T-helper 17 cell (primary cell): ENCODE results near the gene HEMK1. TPM values are rescaled to one million over a fixed set of nuclear protein-coding genes. Genes with fewer than 3 reads are reported as not detected.
A peak's percentile ranks its signal among the peaks of the same experiment; 100 is the strongest.

Experiments used
- ATAC-seq: fragments of 150-1000 bp; cut with Tn5 transposase; 2 replicates; pipeline ENCODE4 v1.10.0; 2021; ENCODE audit warnings: mild to moderate bottlenecking, moderate library complexity
- DNase-seq, 3 donors: peaks; one replicate each; pipeline versions ENCODE4 v3.0.0 to v3.0.0-alpha.2; 2020 to 2021
- H3K9me3 ChIP-seq: one replicate; pipeline ENCODE4 v1.7.0; 2013; ENCODE audit warnings: low read length, mild to moderate bottlenecking; ENCODE audit not compliant: control insufficient read depth, poor library complexity, severe bottlenecking
- H3K27ac Mint-ChIP-seq: one replicate; pipeline ENCODE4 v1.8.0; 2022; ENCODE audit warnings: mild to moderate bottlenecking, moderate library complexity, mixed read lengths
- H3K27me3 Mint-ChIP-seq: one replicate; pipeline ENCODE4 v1.8.0; 2022; ENCODE audit warnings: mixed read lengths
- H3K36me3 Mint-ChIP-seq: one replicate; pipeline ENCODE4 v1.8.0; 2022; ENCODE audit warnings: low read depth, mixed read lengths
- H3K4me1 Mint-ChIP-seq: one replicate; pipeline ENCODE4 v1.8.0; 2022; ENCODE audit warnings: mild to moderate bottlenecking, mixed read lengths
- H3K4me3 Mint-ChIP-seq: one replicate; pipeline ENCODE4 v1.8.0; 2022; ENCODE audit warnings: mild to moderate bottlenecking, moderate library complexity, mixed read lengths
- total RNA-seq, 4 donors: library from RNA in 2 of 4; stranded (reverse) in 2 of 4; gene quantifications; one replicate each; pipeline ENCODE4 v1.2.3 and lab custom pipeline; 2022 to 2026

The HEMK1 gene
- total RNA-seq, 2 donors from 2014 or later, result 22.7 to 25.1 TPM

DNA sequence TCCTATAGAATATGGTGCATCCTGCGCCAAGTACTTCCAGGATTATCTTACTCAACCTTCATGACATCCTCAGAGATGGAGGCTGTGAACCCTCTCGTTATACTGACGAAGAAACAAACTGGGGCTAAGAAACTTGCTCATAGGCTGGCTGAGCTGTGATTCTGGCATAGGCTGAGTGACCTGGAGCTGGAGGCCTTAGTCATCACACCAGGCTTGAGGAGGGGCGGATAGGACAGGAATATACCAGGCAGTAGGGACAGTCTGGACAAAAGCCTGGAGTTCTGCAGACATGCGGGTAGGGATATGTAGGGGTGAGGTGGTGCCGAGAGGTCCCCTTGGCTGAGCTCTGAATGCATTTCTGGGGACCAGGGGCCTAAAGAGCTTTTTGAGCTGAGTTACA lies 18.1 kb downstream of the HEMK1 start:
- Mint-ChIP-seq H3K27me3 (no peaks in the 10 kb centered on the region), H3K36me3 (peaks cover 6% of the 10 kb centered on the region), H3K27ac (peak overlapping the region; percentile 90), H3K4me3 (peak overlapping the region; percentile 53), H3K4me1 (peaks cover 49% of the 10 kb centered on the region)
- H3K9me3 ChIP-seq, result no peaks in the 10 kb centered on the region
- ATAC-seq (no peak), DNase-seq (no peak)

DNA sequence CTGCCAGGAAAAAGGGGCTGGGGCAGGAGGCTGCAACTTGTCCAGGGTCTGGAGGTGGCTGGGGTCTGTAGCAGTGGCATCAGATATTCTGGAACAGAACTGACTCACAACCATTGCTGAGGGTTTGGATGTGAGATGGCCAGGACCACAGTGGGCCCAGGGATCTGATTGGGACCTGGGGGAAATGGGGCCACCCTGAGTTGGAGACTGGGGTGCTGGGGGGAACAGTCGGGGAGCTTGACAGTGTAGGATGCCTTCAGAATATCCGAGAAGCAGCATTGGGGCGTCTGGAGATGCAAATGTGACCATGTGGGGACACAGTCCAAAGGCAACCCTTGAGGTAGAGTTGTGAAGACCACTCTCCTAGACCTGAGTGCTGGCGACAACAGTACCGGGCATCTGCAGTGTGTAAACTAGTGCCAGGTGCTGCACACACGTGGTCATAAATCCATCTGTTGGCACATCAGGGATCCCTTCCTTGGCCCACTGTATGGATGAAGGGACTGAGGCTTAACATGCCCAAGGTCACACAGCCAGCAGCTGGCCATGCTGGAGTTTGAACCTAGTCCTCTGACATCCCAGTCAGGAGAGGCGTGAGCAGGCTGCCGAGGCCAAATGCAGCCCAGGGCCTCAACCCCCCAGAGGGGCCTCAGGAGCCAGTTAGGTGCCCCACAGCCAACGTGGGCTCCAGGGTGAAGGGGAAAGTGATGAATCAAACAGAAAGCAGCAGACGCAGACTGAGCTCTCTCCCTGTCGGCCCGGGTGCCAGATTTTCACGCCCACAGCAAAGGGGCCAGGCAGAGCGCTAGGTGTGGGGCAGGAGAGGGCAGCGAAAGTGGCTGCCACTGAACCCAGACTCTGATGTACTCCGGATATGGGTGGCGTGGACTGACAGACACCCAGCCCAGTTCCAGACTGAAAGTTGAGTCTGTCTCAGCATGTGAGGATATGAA lies 18.8 kb downstream of the HEMK1 start:
- H3K9me3 ChIP-seq, result no peaks in the 10 kb centered on the region
- no peaks in the 10 kb centered on the region for H3K27me3 Mint-ChIP-seq
- peak; percentile 38 for ATAC-seq
- H3K27ac Mint-ChIP-seq, result peak overlapping the region; percentile 90
- peaks cover 6% of the 10 kb centered on the region for H3K36me3 Mint-ChIP-seq
- peaks cover 53% of the 10 kb centered on the region for H3K4me1 Mint-ChIP-seq
- DNase-seq, result no peak
- peak overlapping the region; percentile 57 for H3K4me3 Mint-ChIP-seq

DNA sequence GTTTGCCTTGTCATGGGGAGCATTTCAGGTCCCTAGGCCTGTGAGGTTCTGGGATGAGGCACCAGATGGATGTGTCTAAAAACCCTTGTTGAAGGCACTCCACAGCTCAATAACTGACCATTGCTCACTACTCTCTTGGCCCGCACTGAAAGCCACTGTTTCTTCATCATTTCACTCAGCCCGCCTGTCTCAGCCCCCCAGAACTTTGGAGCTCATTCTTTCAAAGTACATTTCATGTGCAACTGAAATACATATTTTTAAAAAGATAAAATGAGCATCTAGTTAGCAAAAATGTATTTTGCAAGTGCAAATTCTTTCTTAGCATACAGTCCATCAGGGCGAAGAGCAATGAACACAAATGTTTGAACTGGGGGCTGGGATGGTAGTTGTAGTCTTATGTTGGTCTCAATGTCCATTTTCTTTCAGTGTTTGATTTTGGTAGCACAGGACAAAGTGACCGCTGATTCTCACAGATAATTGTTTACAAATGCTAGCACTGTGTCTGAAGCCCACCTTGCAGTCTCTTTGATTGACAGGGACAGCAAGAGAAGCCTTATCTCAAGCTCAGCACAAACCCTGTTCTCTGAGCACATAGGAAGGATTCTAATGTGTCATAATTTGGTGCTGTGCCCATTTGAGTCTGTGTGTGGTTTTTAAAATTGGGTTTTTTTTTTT lies 19.6 kb downstream of the HEMK1 start:
- H3K27me3 Mint-ChIP-seq, result no peaks in the 10 kb centered on the region
- no peak for DNase-seq
- H3K36me3 Mint-ChIP-seq, result peaks cover 2% of the 10 kb centered on the region
- peak overlapping the region; percentile 90 for H3K27ac Mint-ChIP-seq
- H3K4me1 Mint-ChIP-seq, result peaks cover 50% of the 10 kb centered on the region
- no peaks in the 10 kb centered on the region for H3K9me3 ChIP-seq
- H3K4me3 Mint-ChIP-seq, result peak overlapping the region; percentile 57
- ATAC-seq, result no peak

DNA sequence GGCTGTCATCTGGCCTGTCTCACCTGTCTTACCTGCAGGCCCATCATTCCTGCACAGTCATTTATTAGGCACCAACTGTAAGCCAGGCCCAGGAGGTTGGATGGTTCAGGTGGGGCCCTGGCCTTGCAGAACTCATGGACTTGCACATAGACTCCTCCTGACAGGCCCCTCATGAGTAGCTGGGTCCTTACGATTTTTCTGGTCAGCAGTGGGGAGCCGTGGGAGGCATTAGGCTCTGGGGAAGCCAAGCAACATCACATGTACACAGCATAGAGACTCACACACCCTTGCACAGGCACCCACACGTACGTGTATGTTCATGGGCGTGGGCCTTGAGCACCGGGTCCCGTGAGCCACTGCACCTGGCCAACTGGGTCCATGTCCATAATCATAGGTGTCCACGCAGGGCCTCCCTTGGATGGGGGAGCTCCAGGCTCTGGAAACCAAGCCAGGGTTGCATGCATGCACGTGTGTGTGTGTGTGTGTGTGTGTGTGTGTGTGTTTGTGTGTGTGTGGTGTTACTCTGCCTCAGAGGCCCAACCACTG lies 21.9 kb downstream of the HEMK1 start:
- ATAC-seq (peak; percentile 32), DNase-seq (no peak)
- no peaks in the 10 kb centered on the region for H3K27me3 Mint-ChIP-seq

DNA sequence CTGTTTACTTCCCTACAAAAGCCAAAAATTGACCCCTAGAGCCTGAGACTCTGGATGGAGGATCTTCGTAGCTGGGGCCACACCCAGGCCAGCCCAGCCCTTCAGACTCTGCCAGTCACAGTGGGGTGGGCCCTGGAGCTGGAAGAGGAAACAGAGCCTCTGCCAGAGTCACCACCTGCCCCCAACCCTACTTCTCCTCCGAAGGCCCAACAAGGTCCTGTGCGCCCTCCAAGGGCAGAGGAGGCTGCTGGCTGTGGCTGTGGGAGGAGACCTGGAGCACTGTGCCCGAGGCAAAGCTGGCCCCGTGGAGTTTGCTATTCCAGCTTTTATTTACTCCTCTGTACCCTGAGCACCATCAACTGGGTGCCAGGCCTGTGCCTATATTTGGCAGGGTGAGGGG lies 23.2 kb downstream of the HEMK1 start:
- no peak for ATAC-seq
- no peak for DNase-seq
- H3K27me3 Mint-ChIP-seq, result no peaks in the 10 kb centered on the region
- H3K9me3 ChIP-seq, result no peaks in the 10 kb centered on the region
- peaks cover 45% of the 10 kb centered on the region for H3K4me1 Mint-ChIP-seq
- peak overlapping the region; percentile 91 for H3K27ac Mint-ChIP-seq
- peak overlapping the region; percentile 43 for H3K4me3 Mint-ChIP-seq
- no peaks in the 10 kb centered on the region for H3K36me3 Mint-ChIP-seq

More for the DNA sequence above, 21.9 kb downstream of the HEMK1 start:
- H3K9me3 ChIP-seq, result no peaks in the 10 kb centered on the region
- Mint-ChIP-seq H3K4me1 (peaks cover 51% of the 10 kb centered on the region), H3K4me3 (peak overlapping the region; percentile 71), H3K27ac (peak overlapping the region; percentile 91), H3K36me3 (no peaks in the 10 kb centered on the region)

DNA sequence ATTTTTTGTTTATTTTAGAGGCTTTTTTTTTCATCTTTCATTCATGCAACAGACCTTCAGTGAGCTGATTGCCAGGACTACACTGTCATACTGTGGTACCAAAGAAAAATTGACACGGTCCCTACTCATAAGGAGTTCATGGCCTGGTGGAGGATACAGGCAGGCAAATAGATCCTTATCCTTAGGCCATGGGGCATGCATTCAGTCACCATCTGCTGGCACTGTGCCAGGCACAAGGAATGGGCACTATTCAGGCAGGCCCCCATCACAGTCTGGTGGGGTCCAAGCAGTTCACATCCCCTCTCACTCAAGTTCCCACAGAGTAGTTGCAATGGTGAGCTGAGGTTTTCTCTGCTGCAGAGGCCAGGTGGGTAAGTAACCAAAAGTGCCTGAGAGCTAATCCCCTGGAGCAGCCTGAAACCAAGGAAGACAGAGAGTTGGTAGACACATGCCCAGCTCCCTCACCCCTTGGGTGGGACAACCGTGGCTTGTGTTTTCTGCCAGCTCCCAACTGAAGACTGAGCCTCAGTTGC lies 25.0 kb downstream of the HEMK1 start:
- no peaks in the 10 kb centered on the region for H3K9me3 ChIP-seq
- Mint-ChIP-seq H3K27me3 (no peaks in the 10 kb centered on the region), H3K36me3 (no peaks in the 10 kb centered on the region), H3K27ac (peak overlapping the region; percentile 91), H3K4me1 (peaks cover 36% of the 10 kb centered on the region), H3K4me3 (no peak overlapping the region)
- DNase-seq, result no peak
- no peak for ATAC-seq

DNA sequence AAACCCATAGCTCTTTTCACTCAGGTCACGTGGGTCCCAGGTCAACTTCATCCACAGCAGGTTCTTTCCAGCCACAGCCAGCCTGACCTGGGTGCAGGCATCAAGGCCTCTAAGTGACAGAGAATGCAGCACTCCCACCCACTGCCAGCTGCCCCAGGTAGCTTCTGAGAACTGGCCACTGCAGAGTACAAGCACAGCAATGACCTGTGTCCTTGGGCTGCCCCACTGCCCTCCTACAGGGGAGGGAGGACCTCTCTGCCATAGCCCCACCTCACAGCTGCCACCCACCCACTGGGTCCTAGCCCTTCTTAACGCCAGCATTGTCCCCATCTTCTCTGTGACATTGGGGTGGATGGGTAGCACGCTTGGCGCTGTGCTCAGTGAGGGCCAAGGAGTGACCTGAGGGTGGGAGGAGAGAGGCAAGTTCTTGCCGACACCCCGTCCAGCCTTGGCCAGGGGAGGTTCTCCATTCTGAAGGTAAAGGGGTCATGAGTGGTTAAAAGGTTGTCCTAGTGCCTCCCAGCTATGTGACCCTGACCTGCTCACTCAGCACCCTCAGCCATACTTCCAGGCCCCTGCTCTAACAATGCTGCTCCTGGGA lies 29.9 kb downstream of the HEMK1 start:
- no peak for ATAC-seq
- Mint-ChIP-seq H3K27me3 (no peaks in the 10 kb centered on the region), H3K4me1 (peaks cover 54% of the 10 kb centered on the region), H3K27ac (peak overlapping the region; percentile 98), H3K36me3 (peaks cover 10% of the 10 kb centered on the region), H3K4me3 (peak overlapping the region; percentile 67)
- H3K9me3 ChIP-seq, result no peaks in the 10 kb centered on the region
- DNase-seq, result no peak

DNA sequence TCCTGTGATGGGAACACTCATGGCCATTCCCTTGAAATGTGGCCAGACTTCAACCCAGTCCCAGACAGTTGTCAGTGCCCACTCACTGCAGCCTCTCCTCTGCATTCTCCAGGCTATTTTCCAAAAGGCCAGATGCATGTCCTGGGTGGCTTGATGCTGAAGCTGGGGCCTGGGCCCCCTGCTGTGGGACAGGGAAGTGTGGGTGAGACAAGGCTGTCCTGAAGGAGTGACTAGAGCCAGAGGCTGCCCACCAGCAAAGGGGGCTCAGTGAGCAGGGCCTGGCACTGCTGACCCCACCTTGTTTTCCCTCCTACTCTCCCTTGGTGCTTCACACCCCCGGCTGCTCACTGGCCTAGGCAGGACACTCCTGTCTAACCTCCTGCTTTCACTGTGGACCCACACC lies 30.4 kb downstream of the HEMK1 start:
- Mint-ChIP-seq H3K27ac (peak overlapping the region; percentile 98), H3K27me3 (no peaks in the 10 kb centered on the region), H3K4me3 (peak overlapping the region; percentile 67), H3K36me3 (peaks cover 11% of the 10 kb centered on the region), H3K4me1 (peaks cover 59% of the 10 kb centered on the region)
- no peak for DNase-seq
- no peaks in the 10 kb centered on the region for H3K9me3 ChIP-seq
- no peak for ATAC-seq

DNA sequence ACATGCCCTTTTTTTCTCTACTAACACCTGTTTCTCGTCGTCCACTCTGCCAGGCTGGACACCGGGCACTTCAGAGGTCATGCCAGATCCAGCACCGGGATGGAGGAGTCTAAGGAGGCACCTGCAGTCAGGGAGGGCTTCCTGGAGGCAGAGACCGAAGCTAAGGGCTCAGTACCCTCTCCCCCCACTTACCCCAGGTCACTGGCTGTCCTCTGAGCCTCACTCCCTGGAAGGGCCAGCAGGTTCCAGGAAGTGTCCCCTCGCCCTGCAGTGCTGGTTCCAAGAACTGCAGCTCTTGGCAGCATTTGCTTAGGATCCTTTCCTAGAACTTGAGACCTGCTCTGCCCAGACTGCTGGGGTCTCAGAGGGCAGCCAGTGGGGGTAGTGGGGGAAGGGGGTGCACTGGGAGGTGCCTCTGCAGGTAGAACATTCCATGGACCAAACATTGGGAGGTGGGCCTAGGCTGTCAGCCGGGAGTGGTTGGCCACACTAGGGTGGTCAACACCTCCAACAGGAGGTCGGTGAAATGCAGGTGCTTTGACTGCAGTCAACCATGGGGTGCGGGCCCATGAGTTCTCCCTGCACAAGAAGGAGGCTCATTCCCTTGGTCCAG lies 30.9 kb downstream of the HEMK1 start:
- H3K36me3 Mint-ChIP-seq, result peaks cover 12% of the 10 kb centered on the region
- H3K4me1 Mint-ChIP-seq, result peaks cover 61% of the 10 kb centered on the region
- peak overlapping the region; percentile 67 for H3K4me3 Mint-ChIP-seq
- H3K27me3 Mint-ChIP-seq, result no peaks in the 10 kb centered on the region
- H3K9me3 ChIP-seq, result no peaks in the 10 kb centered on the region
- ATAC-seq, result no peak
- DNase-seq, result no peak
- H3K27ac Mint-ChIP-seq, result peak overlapping the region; percentile 98

DNA sequence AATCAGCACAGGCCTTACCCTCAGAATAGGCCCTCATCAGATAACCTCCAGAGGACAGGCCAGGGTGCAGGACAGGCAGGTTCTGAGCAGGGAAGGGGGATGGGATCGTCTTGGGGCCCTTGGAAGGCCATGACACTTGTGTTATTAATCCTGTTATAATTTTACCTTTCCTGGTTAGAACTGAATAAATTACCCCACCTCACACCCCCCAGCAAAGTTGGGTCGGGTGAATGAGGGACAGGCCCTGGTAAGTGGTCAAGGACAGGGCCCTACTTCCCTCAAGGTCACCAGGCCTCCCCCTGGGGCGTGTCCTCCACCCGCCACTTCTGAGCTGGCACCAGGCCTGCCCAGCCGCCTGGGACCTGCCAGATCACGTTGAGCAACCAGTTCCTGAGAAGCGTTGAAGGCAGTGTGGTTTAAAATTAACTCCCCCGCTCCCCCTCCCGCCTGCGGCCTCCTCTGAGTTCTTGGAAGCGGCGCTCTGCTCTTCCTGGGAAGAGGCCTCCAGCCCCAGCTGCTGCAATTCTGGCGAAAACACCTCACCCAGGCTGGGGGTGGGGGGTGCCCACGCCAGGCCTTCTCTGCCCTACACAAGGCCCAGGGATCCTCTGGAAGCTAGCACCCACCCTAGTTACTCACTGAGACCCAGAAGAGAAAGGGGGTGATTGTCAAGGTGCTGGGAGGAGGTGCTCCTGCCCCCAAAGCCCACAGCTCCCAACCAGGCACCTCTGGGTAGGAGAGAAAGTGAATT lies 31.7 kb downstream of the HEMK1 start:
- H3K27ac Mint-ChIP-seq, result peak overlapping the region; percentile 98
- H3K4me1 Mint-ChIP-seq, result peaks cover 65% of the 10 kb centered on the region
- ATAC-seq (peak; percentile 83), DNase-seq (peak; percentile 34 to 45 (median 43))
- peaks cover 18% of the 10 kb centered on the region for H3K36me3 Mint-ChIP-seq
- H3K4me3 Mint-ChIP-seq, result peak overlapping the region; percentile 88
- no peaks in the 10 kb centered on the region for H3K9me3 ChIP-seq
- H3K27me3 Mint-ChIP-seq, result no peaks in the 10 kb centered on the region

DNA sequence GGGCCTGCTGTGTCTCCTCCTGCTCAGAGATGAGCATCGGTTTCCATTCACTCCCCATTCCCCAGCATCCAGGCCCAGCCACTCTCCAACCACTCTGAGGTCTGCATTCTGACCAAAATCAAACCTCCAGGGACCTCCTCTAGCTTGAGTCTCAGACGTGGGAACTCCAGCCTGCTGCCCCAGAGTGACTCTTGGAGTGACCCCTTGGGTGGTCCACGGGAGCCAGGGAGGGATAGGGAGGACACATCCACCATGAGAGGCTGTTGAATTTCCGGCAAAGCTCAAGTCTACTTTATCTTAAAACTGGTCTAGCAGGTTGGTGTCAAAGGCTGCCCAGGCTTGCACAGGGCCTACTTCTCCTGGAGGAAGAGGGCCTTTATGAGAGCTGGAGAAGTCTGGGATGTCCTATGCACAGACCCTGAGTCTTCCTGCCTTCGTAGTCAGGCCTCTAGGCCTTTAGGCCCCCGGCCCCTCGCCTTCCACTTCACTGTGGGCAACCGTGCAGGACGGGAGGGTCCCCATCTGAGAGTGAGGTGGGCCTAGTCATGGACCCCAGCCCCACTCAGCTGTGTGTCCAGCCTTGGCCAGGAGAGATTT lies 33.4 kb downstream of the HEMK1 start:
- H3K27me3 Mint-ChIP-seq, result no peaks in the 10 kb centered on the region
- peak overlapping the region; percentile 88 for H3K4me3 Mint-ChIP-seq
- peak overlapping the region; percentile 98 for H3K27ac Mint-ChIP-seq
- H3K4me1 Mint-ChIP-seq, result peaks cover 71% of the 10 kb centered on the region
- no peaks in the 10 kb centered on the region for H3K9me3 ChIP-seq
- DNase-seq (no peak), ATAC-seq (peak; percentile 2)
- H3K36me3 Mint-ChIP-seq, result peaks cover 20% of the 10 kb centered on the region
